ENCODE results near the gene PSMD10.

The PSMD10 gene

GRCh38 chrX:108091264-108091877, at the start of gene PSMD10, which contains the start of gene ATG4A:
Gene PSMD10 (minus strand): TSS chrX:108091542. CDS start chrX:108091520, 22 bp downstream.
Gene ATG4A (plus strand): TSS chrX:108091778. CDS start chrX:108091827, 49 bp downstream.
- peak; percentile 95 for DNase-seq

GRCh38 chrX:108138814-108139702, 47.7 kb upstream of the PSMD10 start:
- DNase-seq, result no peak

GRCh38 chrX:108134724-108135123, 43.4 kb upstream of the PSMD10 start:
- no peak for DNase-seq

GRCh38 chrX:108132876-108133275, 41.5 kb upstream of the PSMD10 start:
- no peak for DNase-seq

GRCh38 chrX:108132034-108132433, 40.7 kb upstream of the PSMD10 start:
- no peak for DNase-seq

- DNase-seq, result no peak
Measured at GRCh38 chrX:108131471-108131870, 40.1 kb upstream of the PSMD10 start.

GRCh38 chrX:108130889-108131288, 39.5 kb upstream of the PSMD10 start:
- no peak for DNase-seq

- DNase-seq, result no peak
Measured at GRCh38 chrX:108127152-108127551, 35.8 kb upstream of the PSMD10 start.

- DNase-seq, result no peak
Measured at GRCh38 chrX:108126661-108127060, 35.3 kb upstream of the PSMD10 start.

GRCh38 chrX:108123591-108124366, 32.4 kb upstream of the PSMD10 start:
- no peak for DNase-seq

GRCh38 chrX:108122748-108123147, 31.4 kb upstream of the PSMD10 start:
- DNase-seq, result no peak

GRCh38 chrX:108121291-108121690, 29.9 kb upstream of the PSMD10 start:
- DNase-seq, result no peak

GRCh38 chrX:108117988-108118387, 26.6 kb upstream of the PSMD10 start:
- DNase-seq, result no peak

- DNase-seq, result no peak
Measured at GRCh38 chrX:108114541-108114940, 23.2 kb upstream of the PSMD10 start.

- DNase-seq, result no peak
Measured at GRCh38 chrX:108105473-108105872, 14.1 kb upstream of the PSMD10 start.

GRCh38 chrX:108097380-108097779, 6.0 kb upstream of the PSMD10 start:
- no peak for DNase-seq

- DNase-seq, result no peak
Measured at GRCh38 chrX:108091878-108092291, 543 bp upstream of the PSMD10 start.

GRCh38 chrX:108090491-108091263, 665 bp downstream of the PSMD10 start:
- DNase-seq, result no peak

- DNase-seq, result no peak
Measured at GRCh38 chrX:108088511-108088910, 2.8 kb downstream of the PSMD10 start.

- DNase-seq, result no peak
Measured at GRCh38 chrX:108087792-108088191, 3.5 kb downstream of the PSMD10 start.

- DNase-seq, result no peak
Measured at GRCh38 chrX:108081110-108081509, 10.2 kb downstream of the PSMD10 start.

- no peak for DNase-seq
Measured at GRCh38 chrX:108072746-108073145, 18.6 kb downstream of the PSMD10 start.

- no peak for DNase-seq
Measured at GRCh38 chrX:108071578-108071977, 19.8 kb downstream of the PSMD10 start.

Measured in NCI-H1436 treated with DMSO at 0.1 percent for 48 hours (cell line).